HCEC 1CT (cell line): ENCODE measurements around the gene SCN8A.

Experiments
- DNase-seq: peaks from one replicate; pipeline ENCODE4 v3.0.0-alpha.2; 2017

Gene SCN8A

GRCh38 chr12:51672334-51672733, 81.3 kb downstream of the SCN8A start:
- peak; percentile 31 for DNase-seq

- DNase-seq = no peak
Observed at GRCh38 chr12:51675071-51675803, 84.2 kb downstream of the SCN8A start.

GRCh38 chr12:51676875-51677274, 85.8 kb downstream of the SCN8A start:
- no peak for DNase-seq

GRCh38 chr12:51677284-51677968, 86.4 kb downstream of the SCN8A start:
- DNase-seq = no peak

GRCh38 chr12:51678086-51678724, 87.2 kb downstream of the SCN8A start:
- peak; percentile 57 for DNase-seq

- DNase-seq = no peak
Observed at GRCh38 chr12:51682981-51683380, 91.9 kb downstream of the SCN8A start.

DNA sequence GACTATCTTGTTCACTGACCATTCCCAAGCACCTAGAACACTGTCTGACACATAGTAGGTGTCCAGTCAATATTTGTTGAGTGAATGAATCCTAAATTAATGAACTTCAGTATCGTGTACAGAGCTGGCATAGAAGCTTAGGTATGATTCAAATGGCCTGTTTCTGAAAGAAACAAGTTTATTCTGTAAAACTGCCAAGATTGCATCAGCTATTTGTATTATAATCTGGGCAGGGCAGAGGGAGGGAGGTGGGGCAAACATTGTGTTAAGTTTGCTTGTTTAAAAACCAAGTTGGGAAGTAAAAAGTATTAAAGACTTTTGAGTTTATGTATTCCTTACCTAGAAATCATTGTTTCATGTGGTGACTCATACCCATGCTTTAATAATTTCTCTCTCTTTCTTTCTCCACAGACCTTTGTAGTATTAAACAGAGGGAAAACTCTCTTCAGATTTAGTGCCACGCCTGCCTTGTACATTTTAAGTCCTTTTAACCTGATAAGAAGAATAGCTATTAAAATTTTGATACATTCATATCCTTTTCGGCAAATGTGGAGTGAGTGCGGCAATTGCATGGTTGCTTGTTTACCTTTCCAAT, 92.8 kb downstream of the SCN8A start:
- DNase-seq = peak; percentile 61

DNA sequence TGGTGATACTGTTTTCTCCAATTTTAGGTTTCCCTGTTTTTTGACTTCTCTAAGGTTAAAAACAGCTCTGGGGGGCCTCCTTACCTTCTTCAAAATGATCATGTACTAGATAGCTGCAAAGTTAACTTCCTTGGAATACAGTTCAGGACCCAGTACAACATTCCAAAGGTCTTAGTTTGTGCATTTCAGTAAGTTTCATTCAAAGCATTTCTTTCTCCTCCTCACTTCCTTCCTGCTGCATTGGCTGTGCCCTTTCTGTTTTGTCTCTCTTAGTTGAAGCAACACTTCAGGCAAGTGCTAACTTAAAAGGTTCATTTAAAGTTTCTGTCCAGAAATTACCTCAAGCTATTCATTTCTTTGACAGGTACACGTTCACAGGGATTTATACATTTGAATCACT, 95.7 kb downstream of the SCN8A start:
- DNase-seq = peak; percentile 52

GRCh38 chr12:51687177-51687576, 96.1 kb downstream of the SCN8A start:
- no peak for DNase-seq

GRCh38 chr12:51687614-51688013, 96.6 kb downstream of the SCN8A start:
- DNase-seq = peak; percentile 76

- no peak for DNase-seq
Observed at GRCh38 chr12:51689983-51690382, 99.0 kb downstream of the SCN8A start.

GRCh38 chr12:51692016-51692415, 101.0 kb downstream of the SCN8A start:
- DNase-seq = no peak

DNA sequence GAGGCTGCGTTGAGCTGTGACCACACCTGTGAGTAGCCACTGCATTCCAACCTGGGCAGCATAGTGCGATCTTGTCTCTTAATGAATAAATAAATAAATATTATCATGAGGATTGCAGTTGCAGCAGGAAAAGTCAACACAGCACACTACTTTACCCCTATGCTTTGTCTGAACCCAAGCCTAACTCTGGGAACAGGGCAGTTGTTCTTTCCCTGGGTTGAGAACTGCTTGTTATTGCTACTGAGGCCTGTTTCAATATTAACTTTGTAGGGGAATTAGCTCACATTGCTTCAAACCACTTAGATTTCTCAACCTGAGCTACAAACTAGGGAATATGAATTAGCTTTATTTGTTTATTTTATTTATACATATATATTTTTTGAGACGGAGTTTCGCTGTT, 102.5 kb downstream of the SCN8A start:
- no peak for DNase-seq

- DNase-seq = no peak
Observed at GRCh38 chr12:51694146-51694545, 103.1 kb downstream of the SCN8A start.

DNA sequence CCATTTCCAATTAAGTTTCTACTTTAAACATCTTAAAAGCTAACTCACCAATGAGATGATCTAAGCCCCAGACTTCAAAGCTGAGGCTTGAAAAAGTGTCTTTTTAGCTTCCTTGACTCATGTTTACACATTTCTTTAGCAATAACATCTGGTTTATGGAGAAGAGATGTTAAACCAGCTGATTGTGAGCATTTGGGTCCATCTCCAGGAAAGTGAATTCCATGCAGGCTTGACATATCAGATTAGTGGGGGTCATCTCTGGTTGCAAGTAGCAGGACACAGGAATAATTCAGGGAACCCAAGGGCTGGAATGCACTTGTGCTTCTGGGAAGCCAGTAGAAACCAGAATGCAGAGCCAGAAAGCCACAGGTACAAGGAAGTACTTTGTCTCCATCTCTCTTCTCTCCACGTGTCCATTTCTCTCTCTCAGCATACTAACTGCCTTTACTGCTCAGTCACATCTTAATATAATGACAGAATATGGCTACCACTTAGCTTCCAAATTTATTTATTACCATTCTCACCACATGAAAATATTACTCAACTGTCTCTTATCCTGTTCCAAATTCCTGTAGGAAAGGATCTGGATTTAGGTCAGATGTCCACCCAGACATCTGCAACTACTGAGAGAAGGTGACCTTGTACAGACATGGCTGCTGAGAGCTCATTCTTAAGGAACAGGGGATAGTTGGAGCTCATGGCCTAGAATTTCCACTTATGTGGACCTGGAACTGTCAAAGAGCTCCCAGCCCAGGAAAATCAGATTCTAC, 104.4 kb downstream of the SCN8A start:
- DNase-seq = peak; percentile 34

GRCh38 chr12:51699219-51699618, 108.2 kb downstream of the SCN8A start:
- no peak for DNase-seq

- DNase-seq = no peak
Observed at GRCh38 chr12:51700887-51701286, 109.9 kb downstream of the SCN8A start.

- DNase-seq = no peak
Observed at GRCh38 chr12:51702587-51702986, 111.6 kb downstream of the SCN8A start.

DNA sequence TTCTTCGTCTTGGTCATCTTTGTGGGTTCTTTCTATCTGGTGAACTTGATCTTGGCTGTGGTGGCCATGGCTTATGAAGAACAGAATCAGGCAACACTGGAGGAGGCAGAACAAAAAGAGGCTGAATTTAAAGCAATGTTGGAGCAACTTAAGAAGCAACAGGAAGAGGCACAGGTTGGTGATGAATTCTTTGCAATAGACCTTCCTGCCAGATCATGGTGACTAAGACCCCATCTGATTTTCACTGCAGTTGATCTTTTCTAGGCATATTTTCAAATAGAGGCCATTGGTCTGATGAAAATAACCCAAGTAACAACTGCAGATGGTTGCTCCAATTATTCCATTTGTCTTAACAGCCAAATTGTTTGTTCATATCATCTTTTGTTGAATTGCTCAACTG, 114.4 kb downstream of the SCN8A start:
- DNase-seq = peak; percentile 53

DNA sequence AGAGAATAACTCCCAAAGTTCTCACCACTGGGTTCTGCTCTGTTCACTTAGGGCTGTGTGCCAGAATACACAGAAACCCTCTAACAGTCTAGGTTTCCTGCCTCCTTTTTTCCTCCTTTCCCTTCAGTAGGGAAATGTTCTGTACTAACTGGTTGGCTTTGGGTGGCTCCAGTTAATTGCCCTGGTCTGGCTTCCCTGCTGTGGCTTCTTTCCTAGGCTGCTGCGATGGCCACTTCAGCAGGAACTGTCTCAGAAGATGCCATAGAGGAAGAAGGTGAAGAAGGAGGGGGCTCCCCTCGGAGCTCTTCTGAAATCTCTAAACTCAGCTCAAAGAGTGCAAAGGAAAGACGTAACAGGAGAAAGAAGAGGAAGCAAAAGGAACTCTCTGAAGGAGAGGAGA, 115.2 kb downstream of the SCN8A start:
- no peak for DNase-seq

DNA sequence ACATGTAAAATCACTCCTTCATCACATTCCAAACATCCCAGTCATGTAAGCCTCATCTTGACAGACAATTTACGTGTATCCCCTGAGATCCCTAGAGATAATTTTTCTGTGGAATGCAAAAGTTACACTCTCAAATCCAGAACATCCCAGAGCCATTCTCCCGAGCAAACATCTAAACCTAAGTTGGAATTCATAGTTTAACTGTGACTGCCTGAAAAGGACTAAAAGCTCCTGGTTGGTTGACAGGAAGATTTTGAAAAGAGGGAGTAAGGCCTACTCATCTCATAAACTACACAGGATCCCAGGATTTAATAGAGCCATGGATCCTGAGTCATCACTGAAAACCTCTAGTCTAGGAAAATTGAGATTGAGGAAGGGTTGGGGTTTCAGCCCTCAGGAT, 123.6 kb downstream of the SCN8A start:
- DNase-seq = peak; percentile 73

DNA sequence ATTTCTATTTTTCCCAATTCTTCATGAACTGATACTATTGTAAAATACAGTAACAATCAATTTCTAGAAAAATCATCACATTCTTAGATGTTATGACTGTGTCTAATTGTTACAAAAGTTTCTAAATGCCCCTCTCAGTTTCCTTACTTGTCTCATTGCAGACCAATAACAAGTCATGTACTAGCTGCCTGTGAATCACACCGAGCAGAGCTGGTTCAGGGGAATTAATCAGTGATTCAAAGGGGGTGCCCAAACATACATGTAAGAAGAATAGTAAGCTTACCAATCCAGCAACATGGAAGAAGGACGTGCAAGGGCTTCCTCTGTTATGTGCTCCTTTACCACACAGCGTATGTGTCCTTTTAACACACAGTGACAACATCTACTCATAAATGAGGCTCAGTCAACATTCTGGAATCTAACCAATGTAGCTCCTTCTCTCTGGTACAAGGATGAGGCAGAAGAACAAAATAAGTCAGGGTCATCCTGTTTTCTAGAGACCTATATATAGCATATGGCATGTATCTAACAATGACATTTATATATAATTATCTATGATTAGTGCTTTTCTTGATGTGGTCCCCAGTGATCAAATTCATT, 126.4 kb downstream of the SCN8A start:
- DNase-seq = no peak
